Kidney epithelial cell (primary cell): Measurements from ENCODE around the gene YES1. TPM values are rescaled to one million over a fixed set of nuclear protein-coding genes. Genes with fewer than 3 reads are reported as not detected.
"Not testable (repeated sequence)": the region's sequence is repeated elsewhere in the genome, so short reads cannot be mapped to it uniquely, and the experiment has no call there.

ENCODE experiments used
- DNase-seq: peaks from one replicate; pipeline ENCODE4 v3.0.0-alpha.2; 2010; ENCODE audit warnings: low read depth
- H3K27me3 ChIP-seq: 2 replicates; pipeline ENCODE4 v1.6.0; 2011; ENCODE audit warnings: low read length; ENCODE audit not compliant: control insufficient read depth, insufficient read depth
- H3K36me3 ChIP-seq: 2 replicates; pipeline ENCODE4 v1.5.1; 2011; ENCODE audit warnings: low read length; ENCODE audit not compliant: control insufficient read depth, insufficient read depth
- H3K4me3 ChIP-seq: 2 replicates; pipeline ENCODE4 v1.5.1; 2011; ENCODE audit warnings: low read depth, mild to moderate bottlenecking, control low read depth, low read length
- total RNA-seq: library from RNA; depleted of rRNA; stranded (reverse); fragments of >200 nt; gene quantifications from 2 replicates; pipeline ENCODE4 v1.2.3, GENCODE V29; 2015
- TF ChIP-seq, protein P1 (sequence below): IDR thresholded peaks from 2 replicates; pipeline ENCODE4 v1.5.1; 2011; ENCODE audit warnings: mild to moderate bottlenecking, moderate library complexity, low read length, control low read depth, inconsistent platforms; ENCODE audit not compliant: insufficient read depth, poor library complexity, severe bottlenecking

YES1 gene
- total RNA-seq, 1 donor from 2014 or later: 135 TPM

DNA sequence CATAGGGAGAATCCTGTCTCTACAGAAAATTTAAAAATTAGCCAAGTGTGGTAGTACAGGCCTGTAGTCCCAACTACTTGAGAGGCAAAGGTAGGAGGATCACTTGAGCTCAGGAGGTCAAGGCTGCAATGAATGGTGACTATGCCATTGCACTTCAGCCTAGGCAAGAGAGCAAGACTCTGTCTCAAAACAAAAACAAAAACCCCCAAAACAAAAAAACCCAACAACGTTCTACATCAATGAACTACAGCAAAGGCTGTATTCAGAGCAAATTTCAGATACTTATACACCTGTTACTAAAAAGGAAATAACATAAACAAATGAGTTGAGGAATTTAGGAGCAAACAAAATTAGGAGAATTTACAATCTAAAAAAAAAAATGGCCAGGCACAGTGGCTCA is 22.6 kb downstream of the YES1 start:
- H3K27me3 ChIP-seq: no peaks in the 10 kb centered on the region
- no peaks in the 10 kb centered on the region for H3K36me3 ChIP-seq
- TF ChIP-seq, protein P1, sequence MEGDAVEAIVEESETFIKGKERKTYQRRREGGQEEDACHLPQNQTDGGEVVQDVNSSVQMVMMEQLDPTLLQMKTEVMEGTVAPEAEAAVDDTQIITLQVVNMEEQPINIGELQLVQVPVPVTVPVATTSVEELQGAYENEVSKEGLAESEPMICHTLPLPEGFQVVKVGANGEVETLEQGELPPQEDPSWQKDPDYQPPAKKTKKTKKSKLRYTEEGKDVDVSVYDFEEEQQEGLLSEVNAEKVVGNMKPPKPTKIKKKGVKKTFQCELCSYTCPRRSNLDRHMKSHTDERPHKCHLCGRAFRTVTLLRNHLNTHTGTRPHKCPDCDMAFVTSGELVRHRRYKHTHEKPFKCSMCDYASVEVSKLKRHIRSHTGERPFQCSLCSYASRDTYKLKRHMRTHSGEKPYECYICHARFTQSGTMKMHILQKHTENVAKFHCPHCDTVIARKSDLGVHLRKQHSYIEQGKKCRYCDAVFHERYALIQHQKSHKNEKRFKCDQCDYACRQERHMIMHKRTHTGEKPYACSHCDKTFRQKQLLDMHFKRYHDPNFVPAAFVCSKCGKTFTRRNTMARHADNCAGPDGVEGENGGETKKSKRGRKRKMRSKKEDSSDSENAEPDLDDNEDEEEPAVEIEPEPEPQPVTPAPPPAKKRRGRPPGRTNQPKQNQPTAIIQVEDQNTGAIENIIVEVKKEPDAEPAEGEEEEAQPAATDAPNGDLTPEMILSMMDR: no peak
- H3K4me3 ChIP-seq: no peak overlapping the region
- DNase-seq: no peak

DNA sequence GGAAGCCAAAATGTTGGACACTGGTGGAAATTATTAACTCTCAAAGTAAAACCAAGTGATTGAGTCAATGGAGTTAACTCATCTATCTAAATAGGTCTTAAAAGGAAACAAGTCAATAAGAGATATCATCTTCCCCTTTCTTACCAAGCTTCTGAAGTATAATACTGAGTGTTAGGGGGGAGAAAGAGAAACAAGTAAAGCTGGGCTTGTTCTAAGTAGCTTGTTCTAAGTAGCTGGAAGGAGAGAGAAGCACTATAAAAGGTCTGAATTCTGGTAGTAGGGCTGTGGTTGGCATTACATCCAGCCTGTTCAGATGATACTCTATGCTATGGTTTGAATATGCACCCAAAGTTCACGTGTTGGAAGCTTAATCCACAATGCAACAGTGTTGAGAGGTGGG is 26.8 kb downstream of the YES1 start:
- DNase-seq: no peak
- Histone ChIP-seq H3K4me3 (no peak overlapping the region), H3K36me3 (no peaks in the 10 kb centered on the region), H3K27me3 (no peaks in the 10 kb centered on the region)
- TF ChIP-seq, protein P1: no peak

DNA sequence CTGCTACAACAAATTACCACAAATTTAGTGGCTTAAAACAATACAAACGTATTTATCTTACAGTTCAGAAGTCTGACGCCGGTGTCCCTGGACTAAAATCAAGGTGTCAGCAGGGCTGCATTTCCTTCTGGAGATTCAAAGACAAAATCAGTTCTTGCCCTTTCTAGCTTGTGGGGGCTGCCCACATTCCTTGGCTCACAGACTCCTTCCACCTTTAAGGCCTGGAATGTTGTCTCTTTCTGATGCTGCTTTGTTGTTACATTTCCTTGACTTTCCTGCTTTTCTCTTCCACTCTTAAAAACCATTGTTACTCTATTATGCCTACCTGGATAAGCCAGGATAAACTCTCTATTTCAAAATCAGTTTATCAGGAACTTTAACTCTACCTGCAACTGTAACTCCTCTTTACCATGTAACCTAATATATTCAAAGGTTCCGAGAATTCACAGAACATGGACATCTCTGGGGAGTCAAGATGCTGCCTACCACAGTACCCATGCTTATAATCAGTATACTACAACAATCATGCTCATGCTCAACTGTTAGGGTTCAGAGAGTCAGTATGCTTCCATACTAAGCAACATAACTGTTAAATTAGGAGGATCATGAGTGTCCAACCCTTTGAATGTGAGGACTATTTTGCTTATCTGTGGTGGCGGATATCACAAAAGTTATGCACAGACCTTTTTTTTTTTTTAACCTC is 27.4 kb downstream of the YES1 start:
- TF ChIP-seq, protein P1: no peak
- no peaks in the 10 kb centered on the region for H3K27me3 ChIP-seq
- no peak overlapping the region for H3K4me3 ChIP-seq
- no peaks in the 10 kb centered on the region for H3K36me3 ChIP-seq
- no peak for DNase-seq

DNA sequence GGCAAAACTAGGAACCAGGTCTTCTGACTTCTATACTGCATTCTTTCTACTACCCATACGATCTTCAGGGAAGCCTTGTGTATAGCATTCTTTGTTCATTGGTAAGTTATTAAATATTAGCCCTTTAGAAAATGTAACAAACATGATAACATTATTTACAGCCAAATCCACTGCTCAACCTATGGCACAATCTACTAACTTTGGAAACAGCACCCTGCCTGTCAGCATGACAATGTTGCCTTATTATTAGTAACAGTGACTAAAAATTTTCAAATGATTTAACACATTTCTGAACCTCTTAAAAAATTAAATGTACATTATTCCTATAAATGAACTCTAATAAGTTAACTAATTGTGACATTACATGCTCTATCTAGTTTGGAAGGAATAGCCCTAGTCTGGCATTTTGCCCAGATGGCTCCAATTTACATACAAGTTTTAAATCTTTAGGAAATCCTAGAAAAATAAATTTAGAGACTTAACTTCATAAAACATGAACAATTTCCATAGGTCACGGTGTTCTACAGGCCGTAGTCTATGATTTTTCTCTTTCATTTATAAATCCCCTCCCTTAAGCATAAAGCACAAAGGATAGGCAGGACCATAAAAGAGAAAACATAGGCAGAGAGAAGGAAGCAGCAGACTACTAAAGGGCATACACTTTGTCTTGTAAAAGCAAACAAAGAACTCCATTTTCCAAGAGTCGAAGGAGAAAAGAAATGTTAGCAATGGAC is 33.7 kb downstream of the YES1 start:
- H3K36me3 ChIP-seq: no peaks in the 10 kb centered on the region
- no peak overlapping the region for H3K4me3 ChIP-seq
- TF ChIP-seq, protein P1: no peak
- no peaks in the 10 kb centered on the region for H3K27me3 ChIP-seq
- DNase-seq: no peak

DNA sequence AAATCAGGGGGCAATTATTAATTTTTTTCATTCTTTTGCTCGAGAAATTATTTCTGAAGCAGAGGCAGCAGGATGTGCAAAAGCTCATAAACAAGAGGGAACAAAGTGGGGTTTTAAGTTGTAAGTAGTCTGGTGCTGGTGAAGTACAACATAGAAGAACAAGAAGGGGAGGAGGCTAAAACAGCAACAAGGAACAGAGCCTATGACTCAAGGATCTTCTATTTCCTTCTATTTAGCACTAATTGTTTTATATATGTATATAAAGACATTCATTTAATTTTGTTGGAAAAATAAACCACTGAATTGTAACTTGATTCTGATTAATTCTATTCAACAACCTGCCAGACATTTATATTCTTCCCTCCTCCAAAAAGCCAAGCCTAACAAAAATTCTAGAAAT is 35.0 kb downstream of the YES1 start:
- H3K36me3 ChIP-seq: no peaks in the 10 kb centered on the region
- DNase-seq: no peak
- H3K27me3 ChIP-seq: no peaks in the 10 kb centered on the region
- TF ChIP-seq, protein P1: no peak
- H3K4me3 ChIP-seq: no peak overlapping the region

DNA sequence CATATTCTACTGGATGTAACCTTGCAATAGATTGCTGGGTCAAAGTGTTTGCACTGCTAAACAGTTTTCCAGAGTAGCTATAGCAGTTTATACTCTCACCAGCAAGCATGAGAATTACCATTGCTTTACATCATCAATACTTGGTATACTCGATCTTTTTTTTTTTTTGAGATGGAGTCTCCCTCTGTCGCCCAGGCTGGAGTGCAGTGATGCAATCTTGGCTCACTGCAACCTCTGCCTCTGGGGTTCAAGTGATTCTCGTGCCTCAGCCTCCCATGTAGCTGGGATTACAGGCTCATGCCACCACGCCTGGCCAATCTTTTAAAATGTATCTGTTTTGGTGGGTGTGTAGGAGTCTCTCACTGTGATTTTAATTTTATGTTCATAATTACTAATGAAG is 36.0 kb downstream of the YES1 start:
- DNase-seq, H3K36me3 ChIP-seq, H3K27me3 ChIP-seq, H3K4me3 ChIP-seq: not testable (repeated sequence)
